Activated CD8-positive, alpha-beta memory T cell treated with anti-CD3 and anti-CD28 coated beads, Interleukin-2, amount 10 ng/mL, durations not matched to agents 7 days and 5 days (primary cell): ENCODE results near the gene RNF141. TPM values are rescaled to one million over a fixed set of nuclear protein-coding genes. Genes with fewer than 3 reads are reported as not detected.

ENCODE experiments used
- ATAC-seq: fragments of 150-1000 bp; cut with Tn5 transposase; one replicate; pipeline ENCODE4 v1.10.0; 2021; ENCODE audit warnings: moderate library complexity
- CTCF ChIA-PET: fragments of 350-600 bp; sonication (Branson Sonifier 250); formaldehyde crosslinking; loops from one replicate; lab custom pipeline; 2021; ENCODE audit warnings: antibody characterized with exemption; lab: Charles Lee
- DNase-seq: peaks from one replicate; pipeline ENCODE4 v3.0.0-alpha.2; 2020
- H3K27ac Mint-ChIP-seq: one replicate; pipeline ENCODE4 v1.8.0; 2021; ENCODE audit warnings: mild to moderate bottlenecking, mixed read lengths
- H3K27me3 Mint-ChIP-seq: one replicate; pipeline ENCODE4 v1.8.0; 2021; ENCODE audit warnings: mixed read lengths
- H3K36me3 Mint-ChIP-seq: one replicate; pipeline ENCODE4 v1.8.0; 2021; ENCODE audit warnings: mild to moderate bottlenecking, mixed read lengths
- H3K4me1 Mint-ChIP-seq: one replicate; pipeline ENCODE4 v1.8.0; 2021; ENCODE audit warnings: mixed read lengths
- H3K4me3 Mint-ChIP-seq: one replicate; pipeline ENCODE4 v1.8.0; 2021; ENCODE audit warnings: mild to moderate bottlenecking, moderate library complexity, mixed read lengths
- H3K9me3 Mint-ChIP-seq: one replicate; pipeline ENCODE4 v1.8.0; 2022; ENCODE audit warnings: low read depth, mixed read lengths
- total RNA-seq, 2 experiments: library from RNA; stranded (reverse); gene quantifications; one replicate each; pipeline ENCODE4 v1.2.3, GENCODE V29; 2021

RNF141 gene
- total RNA-seq, 2 experiments from 2014 or later: 9.4 to 10.1 TPM

DNA sequence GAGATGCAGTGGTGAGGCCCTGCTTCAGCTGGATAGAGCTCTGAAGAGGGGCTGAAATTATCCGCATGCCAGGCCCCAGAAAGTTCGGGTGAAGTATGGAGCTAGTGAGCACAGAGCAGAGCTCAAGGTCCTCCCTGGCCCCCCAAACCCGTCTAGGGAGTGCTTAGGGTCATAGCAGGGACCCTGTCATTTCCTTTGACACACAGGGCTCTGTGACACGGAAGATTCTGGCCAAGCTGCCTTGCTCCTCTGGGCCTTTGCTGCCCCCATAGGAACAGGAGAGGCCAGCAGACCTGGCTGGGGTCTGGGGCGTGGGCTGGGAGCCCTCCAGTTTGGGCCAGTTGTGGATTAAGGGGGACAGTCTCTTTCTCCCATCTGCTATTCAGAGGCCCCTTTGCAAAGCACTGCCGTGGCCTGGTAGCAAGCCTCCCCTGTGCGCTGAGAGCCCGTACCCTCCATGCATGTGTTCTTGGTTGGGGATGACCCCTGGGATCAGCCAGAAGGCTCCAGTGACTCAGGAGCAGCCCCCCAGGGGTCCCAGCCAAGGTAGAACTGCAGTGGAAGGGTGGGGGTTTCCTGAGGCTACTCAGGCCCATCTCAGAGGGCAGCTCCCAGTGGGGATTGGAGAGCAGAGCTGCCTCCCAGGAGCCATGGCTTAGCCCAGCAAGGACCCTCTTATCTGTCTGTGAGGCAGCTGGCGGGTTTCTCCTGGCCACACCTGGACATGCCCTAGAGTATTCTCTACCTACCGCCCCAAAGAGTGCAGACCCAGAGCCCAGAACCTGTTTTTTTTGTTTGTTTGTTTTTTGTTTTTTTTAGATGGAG is 42.3 kb downstream of the RNF141 start:
- no peaks in the 10 kb centered on the region for H3K4me1 Mint-ChIP-seq
- no peak overlapping the region for H3K4me3 Mint-ChIP-seq
- DNase-seq (no peak), ATAC-seq (no peak)
- no peaks in the 10 kb centered on the region for H3K27me3 Mint-ChIP-seq
- CTCF ChIA-PET: interaction anchor here (1.2 kb wide), 1 partner anchor 18 kb away, joined by 3 read pairs; no protein-coding TSS in a partner anchor
- peaks cover 8% of the 10 kb centered on the region for H3K36me3 Mint-ChIP-seq
- H3K27ac Mint-ChIP-seq: no peak overlapping the region
- H3K9me3 Mint-ChIP-seq: no peaks in the 10 kb centered on the region

- Mint-ChIP-seq H3K4me3 (no peak overlapping the region), H3K36me3 (peaks cover 7% of the 10 kb centered on the region), H3K4me1 (no peaks in the 10 kb centered on the region), H3K9me3 (no peaks in the 10 kb centered on the region), H3K27ac (no peak overlapping the region), H3K27me3 (no peaks in the 10 kb centered on the region)
- CTCF ChIA-PET: interaction anchor here (1.2 kb wide), 1 partner anchor 19 kb away, joined by 3 read pairs; no protein-coding TSS in a partner anchor
- DNase-seq (peak; percentile 37), ATAC-seq (no peak)
Observed at GRCh38 chr11:10498022-10498400, 43.0 kb downstream of the RNF141 start.

DNA sequence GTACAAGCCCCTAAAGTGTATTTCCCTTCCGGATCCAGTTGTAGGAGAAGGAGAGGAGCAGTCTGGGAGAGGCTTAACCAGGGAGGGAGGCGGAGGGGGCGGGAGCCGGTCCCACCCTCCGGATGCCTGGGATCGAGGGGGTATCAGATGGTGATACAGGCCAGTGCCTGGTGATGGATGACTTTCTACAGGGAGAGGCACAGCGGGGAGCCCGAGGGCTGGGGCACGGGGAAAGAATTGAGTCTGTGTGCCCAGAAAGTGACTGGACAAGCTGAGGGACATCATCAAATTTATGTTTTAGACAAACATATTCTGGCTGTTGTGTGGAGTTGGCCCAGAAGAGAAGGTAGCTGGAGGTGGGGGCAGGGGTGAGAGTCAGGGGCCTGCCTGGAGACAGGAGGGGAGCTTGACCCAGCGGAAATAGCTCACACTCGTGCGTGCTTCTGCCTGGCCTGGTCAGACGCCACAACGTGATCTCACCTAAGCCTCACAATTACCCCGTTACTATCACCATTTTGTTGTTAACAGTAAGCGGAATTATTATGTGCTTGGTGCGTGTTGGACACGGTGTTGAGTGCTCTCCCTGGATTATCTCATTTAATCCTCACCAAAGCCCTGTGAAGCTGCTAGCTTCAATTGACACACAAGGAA is 43.5 kb downstream of the RNF141 start:
- Mint-ChIP-seq H3K4me3 (no peak overlapping the region), H3K27me3 (no peaks in the 10 kb centered on the region), H3K9me3 (no peaks in the 10 kb centered on the region), H3K4me1 (no peaks in the 10 kb centered on the region), H3K27ac (no peak overlapping the region), H3K36me3 (peaks cover 9% of the 10 kb centered on the region)
- ATAC-seq: no peak
- peak; percentile 31 for DNase-seq
- CTCF ChIA-PET: interaction anchor here (0.6 to 1.2 kb wide), 2 partner anchors 19 to 214 kb away, joined by 3 to 4 read pairs; no protein-coding TSS in a partner anchor

GRCh38 chr11:10496296-10496936 is 44.6 kb downstream of the RNF141 start:
- no peaks in the 10 kb centered on the region for H3K4me1 Mint-ChIP-seq
- H3K27me3 Mint-ChIP-seq: no peaks in the 10 kb centered on the region
- peaks cover 12% of the 10 kb centered on the region for H3K36me3 Mint-ChIP-seq
- DNase-seq (no peak), ATAC-seq (no peak)
- H3K9me3 Mint-ChIP-seq: no peaks in the 10 kb centered on the region
- H3K4me3 Mint-ChIP-seq: no peak overlapping the region
- CTCF ChIA-PET: interaction anchor here (1.0 kb wide), 1 partner anchor 16 kb away, joined by 3 read pairs; no protein-coding TSS in a partner anchor
- H3K27ac Mint-ChIP-seq: no peak overlapping the region

DNA sequence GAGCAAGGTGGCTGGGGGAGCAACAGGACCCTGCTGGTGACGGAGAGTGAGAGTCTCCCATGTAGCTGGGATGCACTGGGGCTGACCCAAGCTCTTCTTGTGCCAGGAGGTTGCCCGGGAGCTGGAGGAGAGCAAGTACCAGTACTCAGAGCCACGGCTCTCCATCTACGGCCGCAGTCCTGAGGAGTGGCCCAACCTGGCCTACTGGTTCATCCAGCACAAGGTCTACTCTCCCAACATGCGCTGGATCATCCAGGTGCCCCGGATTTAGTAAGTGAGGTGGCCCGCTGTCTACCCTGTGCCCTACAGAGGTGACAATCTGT is 45.6 kb downstream of the RNF141 start:
- Mint-ChIP-seq H3K27ac (no peak overlapping the region), H3K4me3 (no peak overlapping the region), H3K9me3 (no peaks in the 10 kb centered on the region), H3K27me3 (no peaks in the 10 kb centered on the region), H3K36me3 (peaks cover 12% of the 10 kb centered on the region), H3K4me1 (no peaks in the 10 kb centered on the region)
- CTCF ChIA-PET: no interaction called here
- DNase-seq: no peak
- no peak for ATAC-seq

- H3K27ac Mint-ChIP-seq: no peak overlapping the region
- no peak overlapping the region for H3K4me3 Mint-ChIP-seq
- H3K9me3 Mint-ChIP-seq: no peaks in the 10 kb centered on the region
- no peak for ATAC-seq
- peak; percentile 33 for DNase-seq
- peaks cover 12% of the 10 kb centered on the region for H3K36me3 Mint-ChIP-seq
- H3K27me3 Mint-ChIP-seq: no peaks in the 10 kb centered on the region
- H3K4me1 Mint-ChIP-seq: no peaks in the 10 kb centered on the region
- CTCF ChIA-PET: no interaction called here
Observed at GRCh38 chr11:10494636-10495463, 46.1 kb downstream of the RNF141 start.

DNA sequence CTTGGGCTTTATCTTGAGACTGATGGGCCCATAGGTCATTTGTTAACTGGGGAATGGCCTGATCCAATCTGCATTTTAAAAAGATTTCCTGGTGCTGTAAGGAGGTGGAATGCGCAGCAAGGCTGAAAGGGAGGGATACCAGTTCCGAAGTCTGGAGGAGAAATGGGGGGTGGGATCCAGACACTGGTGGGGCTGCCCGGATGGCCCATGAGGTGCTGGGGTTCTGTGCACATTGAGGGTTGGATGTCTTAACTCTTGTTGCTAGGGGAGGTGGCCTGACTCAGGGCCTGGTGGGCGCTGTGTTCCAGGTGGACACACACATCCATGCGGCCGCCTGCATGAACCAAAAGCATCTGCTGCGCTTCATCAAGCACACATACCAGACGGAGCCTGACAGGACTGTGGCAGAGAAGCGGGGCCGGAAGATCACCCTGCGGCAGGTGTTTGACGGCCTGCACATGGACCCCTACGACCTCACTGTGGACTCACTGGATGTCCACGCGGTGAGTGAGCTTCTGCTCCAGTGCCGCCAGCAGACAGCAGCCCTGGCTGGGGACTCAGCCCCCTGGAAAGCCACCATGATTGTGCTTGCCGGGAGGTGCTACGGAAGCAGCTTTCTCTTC is 47.8 kb downstream of the RNF141 start:
- Mint-ChIP-seq H3K4me1 (peaks cover 11% of the 10 kb centered on the region), H3K27ac (no peak overlapping the region), H3K27me3 (no peaks in the 10 kb centered on the region), H3K4me3 (no peak overlapping the region), H3K9me3 (no peaks in the 10 kb centered on the region), H3K36me3 (peaks cover 14% of the 10 kb centered on the region)
- no peak for ATAC-seq
- DNase-seq: peak; percentile 37
- CTCF ChIA-PET: no interaction called here

DNA sequence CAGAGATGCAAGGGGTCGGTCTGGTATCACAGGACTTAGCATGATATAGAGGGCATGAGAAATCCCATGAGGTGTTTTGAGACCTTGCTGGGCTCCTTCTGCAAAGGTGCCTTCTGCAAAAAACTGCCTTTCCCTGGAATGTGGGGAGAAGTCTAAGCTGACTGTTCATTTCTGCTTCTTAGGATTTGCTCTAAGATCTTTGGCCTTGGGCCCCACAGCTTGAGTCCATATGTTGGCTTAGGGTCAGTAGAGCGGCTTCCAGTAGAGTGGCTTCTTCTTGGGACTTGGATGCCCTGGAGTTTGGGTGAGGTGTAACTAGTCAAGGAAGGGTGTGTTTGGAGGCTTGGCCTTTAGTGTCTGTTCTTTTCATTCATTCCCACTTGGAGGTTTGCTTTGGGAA is 48.9 kb downstream of the RNF141 start:
- no peaks in the 10 kb centered on the region for H3K27me3 Mint-ChIP-seq
- H3K9me3 Mint-ChIP-seq: no peaks in the 10 kb centered on the region
- DNase-seq (peak; percentile 14), ATAC-seq (no peak)
- H3K4me1 Mint-ChIP-seq: peaks cover 16% of the 10 kb centered on the region
- H3K36me3 Mint-ChIP-seq: peaks cover 16% of the 10 kb centered on the region
- H3K27ac Mint-ChIP-seq: no peak overlapping the region
- no peak overlapping the region for H3K4me3 Mint-ChIP-seq
- CTCF ChIA-PET: interaction anchor here (1.5 kb wide), 1 partner anchor 162 kb away, joined by 5 read pairs; no protein-coding TSS in a partner anchor

DNA sequence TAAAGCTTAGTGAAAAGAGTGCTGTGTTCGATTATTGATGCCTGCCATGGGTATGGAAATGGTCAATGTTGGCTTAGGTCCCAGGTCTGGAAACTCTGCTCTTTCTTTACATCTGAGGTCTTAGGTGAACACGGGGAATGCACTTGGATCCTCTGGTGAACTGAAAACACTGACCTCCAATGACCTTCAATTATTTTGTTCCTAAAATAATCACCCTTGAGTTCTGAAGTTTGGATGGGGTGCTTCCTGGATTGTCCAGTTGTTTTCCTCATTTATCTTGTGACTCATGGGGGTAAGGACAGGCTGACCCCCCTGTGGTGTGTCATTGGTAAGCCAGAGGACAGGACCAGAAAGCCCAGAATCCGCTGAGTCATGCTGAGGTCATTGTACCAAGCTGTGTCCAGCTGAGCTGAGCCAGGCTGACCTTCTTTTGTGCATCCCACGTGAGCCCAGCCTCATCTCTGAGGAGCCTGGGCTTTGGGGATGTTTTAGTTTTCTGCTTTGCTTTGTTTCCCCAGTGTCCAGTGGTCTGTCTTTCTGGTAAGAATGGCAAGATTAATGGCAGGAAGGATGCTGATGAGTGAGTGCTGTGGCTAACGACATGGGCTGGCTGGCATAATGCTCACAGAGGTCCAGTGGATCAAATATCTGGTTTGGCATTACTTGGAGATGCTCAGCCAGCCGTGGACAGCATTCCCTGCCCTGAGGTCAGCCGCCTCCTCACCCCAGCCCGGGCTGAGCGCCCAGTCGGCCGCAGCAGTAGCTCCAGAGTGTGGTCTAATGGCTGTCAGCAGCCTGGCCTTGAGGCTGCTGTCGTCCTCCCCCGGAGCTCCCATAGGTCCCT is 50.4 kb downstream of the RNF141 start:
- ATAC-seq: no peak
- Mint-ChIP-seq H3K4me1 (peaks cover 16% of the 10 kb centered on the region), H3K27me3 (no peaks in the 10 kb centered on the region), H3K9me3 (no peaks in the 10 kb centered on the region), H3K36me3 (peaks cover 16% of the 10 kb centered on the region), H3K4me3 (no peak overlapping the region), H3K27ac (no peak overlapping the region)
- DNase-seq: no peak
- CTCF ChIA-PET: interaction anchor here (1.5 kb wide), 1 partner anchor 163 kb away, joined by 5 read pairs; no protein-coding TSS in a partner anchor

GRCh38 chr11:10490032-10490397 is 51.0 kb downstream of the RNF141 start:
- H3K4me1 Mint-ChIP-seq: peaks cover 16% of the 10 kb centered on the region
- no peaks in the 10 kb centered on the region for H3K9me3 Mint-ChIP-seq
- H3K27ac Mint-ChIP-seq: peak overlapping the region; percentile 10
- CTCF ChIA-PET: no interaction called here
- DNase-seq: peak; percentile 33
- no peak for ATAC-seq
- H3K4me3 Mint-ChIP-seq: no peak overlapping the region
- peaks cover 16% of the 10 kb centered on the region for H3K36me3 Mint-ChIP-seq
- no peaks in the 10 kb centered on the region for H3K27me3 Mint-ChIP-seq

DNA sequence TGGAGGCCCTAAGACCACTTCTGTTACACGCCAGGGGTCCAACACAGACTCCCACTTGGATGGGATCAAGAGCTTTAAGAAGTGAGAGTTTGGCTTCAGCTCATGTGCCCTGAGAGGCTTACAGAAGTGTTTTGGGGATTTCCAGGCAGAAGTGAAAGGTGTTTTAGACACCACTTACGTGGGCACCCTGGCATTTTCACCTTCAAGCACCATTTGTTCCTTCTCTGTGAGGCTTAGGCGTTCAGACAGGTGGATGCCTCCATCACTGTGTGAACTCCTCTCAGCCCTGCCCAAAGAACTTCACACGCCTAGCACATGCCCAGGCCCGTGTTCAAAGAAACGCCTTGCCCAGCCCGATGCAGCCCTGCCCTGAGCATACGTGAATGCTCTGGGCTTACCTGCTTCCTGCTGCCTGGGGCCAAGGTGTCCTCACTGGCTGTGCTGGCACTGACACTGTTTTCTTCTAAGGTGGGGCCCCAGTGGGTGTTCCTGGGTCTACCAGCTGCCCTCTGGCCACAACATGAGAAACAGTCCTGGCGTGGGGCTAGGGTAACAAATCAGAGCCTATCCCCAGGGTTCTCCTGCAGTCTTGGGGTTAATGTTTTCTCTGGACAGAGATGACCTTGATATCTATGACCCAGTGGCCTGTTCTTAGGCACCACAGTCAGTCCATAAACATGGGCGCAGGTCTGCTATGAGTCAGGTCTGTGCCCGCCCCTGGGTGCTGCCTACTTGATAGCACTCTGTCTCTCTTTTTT is 51.9 kb downstream of the RNF141 start:
- H3K9me3 Mint-ChIP-seq: no peaks in the 10 kb centered on the region
- H3K27ac Mint-ChIP-seq: no peak overlapping the region
- DNase-seq (peak; percentile 19), ATAC-seq (no peak)
- CTCF ChIA-PET: interaction anchor here (1.0 to 1.3 kb wide), 2 partner anchors 39 to 52 kb away, joined by 3 to 4 read pairs; partner anchors contain the start of gene RNF141
- H3K4me3 Mint-ChIP-seq: no peak overlapping the region
- peaks cover 16% of the 10 kb centered on the region for H3K4me1 Mint-ChIP-seq
- no peaks in the 10 kb centered on the region for H3K27me3 Mint-ChIP-seq
- H3K36me3 Mint-ChIP-seq: peaks cover 20% of the 10 kb centered on the region
